Fibroblast of skin of left biceps (primary cell): Measurements from ENCODE around the gene GALNT4.
A peak's percentile ranks its signal among the peaks of the same experiment; 100 is the strongest.

Source experiments
- DNase-seq, 2 experiments: peaks; one replicate each; pipeline ENCODE4 v3.0.0-alpha.2; 2013; ENCODE audit warnings: low read depth in 2 of 2

The GALNT4 gene

DNA sequence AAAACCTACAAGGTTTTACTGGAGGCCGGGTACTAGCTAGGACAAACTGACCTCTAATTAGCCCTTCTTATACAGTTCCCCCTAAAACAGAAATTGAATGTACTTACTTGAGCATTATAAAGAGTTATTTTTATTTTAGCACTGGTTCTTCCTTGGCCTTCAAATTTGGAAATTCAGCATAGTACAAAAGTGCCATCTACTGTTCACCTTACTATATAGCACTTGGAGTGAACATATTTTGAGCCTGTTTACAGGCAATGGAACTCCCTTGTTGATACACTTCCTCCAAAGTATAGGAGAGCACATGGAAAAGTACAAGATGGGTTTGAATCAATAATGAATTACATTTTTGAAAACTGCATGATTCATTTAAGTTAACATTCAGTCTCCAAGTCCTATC is 5.1 kb upstream of the GALNT4 start:
- no peak for DNase-seq

DNA sequence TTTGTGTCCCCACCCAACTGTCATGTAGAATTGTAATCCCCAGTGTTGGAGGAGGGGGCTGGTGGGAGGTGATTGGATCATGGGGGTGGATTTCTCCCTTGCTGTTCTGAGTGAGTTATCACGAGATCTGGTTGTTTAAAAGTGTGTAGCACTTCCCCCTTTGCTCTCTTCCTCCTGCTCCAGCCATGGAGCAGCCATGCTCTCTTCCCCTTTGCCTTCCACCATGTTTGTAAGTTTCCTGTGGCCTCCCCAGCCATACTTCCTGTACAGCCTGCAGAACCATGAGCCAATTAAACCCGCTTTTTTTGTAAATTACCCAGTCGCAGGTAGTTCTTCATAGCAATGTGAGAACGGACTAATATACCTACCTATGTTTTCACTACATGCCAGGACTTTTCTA is 3.8 kb upstream of the GALNT4 start:
- no peak for DNase-seq

DNA sequence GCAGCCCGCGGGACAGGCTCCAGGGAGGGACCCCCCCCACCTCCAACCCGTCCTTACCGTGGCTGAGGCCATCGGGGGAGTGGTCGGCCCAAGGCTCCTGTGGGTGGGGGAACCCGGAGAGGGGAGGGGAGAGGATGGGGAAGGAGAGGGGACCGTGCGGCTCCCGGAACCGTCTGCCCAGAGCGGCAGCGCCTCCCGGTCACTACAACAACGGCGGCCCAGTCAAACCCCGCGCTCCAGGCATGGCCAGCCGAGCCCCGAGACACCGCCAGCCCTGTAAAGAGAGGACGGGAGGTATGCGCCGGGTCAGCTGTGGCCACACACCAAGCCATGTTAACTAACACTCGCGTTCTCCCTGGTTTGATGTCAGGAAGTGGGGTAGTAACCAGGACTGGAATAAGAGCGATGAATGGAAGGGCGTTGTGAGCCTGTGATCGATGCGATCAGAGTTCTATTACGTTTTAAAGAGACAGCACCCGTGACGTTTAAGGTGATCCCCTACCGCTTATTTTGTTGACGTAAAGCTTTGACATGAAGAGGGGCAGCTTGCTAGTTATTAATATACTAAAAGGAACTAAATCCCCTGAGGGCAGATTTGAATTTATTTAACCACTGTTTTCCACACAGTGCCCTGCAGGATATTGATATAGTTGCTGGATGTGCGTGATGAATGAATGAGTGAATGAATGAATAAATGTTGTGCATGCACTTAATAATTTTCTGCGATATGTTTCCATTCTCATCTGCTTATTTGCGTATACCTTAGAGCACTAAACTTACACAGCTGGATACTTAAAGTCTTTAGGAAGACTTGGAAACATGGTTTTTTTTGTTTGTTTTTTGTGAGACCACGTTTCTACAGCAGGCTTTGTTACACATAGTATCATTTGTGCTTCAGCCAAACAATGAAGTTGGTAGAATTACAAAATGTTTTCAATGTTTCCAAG is 1.5 kb upstream of the GALNT4 start, which contains the start of gene POC1B:
POC1B (minus strand) TSS at position 224 of the 947 bp plus-strand sequence; CDS start at position 72, 152 bp downstream.
- peak in 1 of 2 experiments; percentile 34 for DNase-seq

DNA sequence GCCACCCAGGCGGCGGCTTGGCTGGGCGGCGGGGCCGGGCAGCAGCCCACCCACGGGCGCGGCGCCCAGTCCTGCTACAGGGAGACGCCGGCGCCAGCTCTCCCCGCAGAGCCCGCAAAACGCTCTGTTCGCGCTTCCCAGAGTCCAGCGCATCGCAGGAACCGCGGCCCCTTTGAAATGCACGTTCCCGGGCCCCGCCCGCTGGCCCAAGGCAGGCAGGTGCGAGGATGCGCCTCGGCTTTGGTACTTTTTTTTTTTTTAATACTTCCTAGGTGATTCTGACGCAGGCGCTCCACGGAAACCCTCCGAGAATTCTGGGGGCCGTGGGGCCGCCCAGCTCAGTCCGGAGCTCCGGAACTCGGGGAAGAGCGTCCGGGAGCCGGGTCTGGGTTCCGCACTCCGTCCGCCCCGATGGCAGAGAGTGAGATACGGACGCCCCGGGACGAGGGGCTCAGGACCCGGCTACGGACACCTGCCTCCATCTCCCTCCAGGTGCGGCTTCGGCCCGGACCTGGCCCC is 768 bp upstream of the GALNT4 start:
- DNase-seq, result no peak

DNA sequence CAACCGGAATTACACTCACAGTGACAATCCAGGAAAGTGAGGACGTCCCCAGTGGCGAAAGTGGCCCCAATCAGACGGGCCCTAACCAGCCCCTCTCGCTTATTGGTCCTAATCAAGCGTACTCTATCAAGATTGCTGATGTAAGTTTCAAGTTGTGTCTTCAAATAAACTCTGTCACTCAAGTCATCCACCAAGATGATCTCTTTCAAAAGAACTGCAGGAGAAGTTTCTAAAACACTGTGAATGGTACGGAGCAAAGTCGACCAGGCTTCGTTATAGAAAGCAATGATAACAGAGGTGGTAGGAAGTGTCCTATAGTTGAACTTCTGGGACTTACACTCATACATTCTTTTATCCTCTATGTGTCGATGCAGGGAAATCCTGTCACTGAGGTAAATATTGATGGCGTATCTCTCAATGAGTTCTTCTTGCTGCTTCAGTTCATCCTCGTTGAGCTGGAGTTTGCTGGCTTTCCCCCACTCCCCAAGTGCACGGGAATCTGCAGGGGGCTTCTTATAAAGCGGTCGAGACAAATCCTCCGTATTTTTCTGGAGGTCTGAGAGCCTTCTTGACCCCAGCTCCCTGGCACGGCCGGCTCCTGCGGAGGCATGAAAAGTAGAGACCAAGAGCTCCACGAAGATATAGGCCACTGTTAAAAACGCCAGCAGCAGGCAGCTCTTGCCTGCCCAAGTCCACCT is 604 bp downstream of the GALNT4 start:
- DNase-seq, result no peak

DNA sequence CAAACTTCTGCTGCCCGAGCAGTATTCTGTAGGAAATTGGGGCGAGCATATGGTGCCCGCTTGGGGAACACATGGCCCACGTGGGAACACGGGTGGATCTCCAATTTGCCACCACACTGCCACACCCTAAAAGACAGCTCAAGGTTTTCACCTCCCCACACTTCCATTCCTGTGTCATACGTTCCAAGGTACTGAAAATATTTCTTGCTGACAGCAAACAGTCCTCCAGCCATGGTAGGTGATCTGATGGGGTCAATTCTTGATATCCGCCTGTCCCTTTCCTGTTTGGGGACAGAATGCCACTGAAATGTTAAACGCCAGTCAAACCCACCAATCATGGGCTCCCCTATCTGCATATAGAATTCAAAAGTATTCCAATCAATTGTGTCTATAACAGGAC is 1.2 kb downstream of the GALNT4 start:
- no peak for DNase-seq

DNA sequence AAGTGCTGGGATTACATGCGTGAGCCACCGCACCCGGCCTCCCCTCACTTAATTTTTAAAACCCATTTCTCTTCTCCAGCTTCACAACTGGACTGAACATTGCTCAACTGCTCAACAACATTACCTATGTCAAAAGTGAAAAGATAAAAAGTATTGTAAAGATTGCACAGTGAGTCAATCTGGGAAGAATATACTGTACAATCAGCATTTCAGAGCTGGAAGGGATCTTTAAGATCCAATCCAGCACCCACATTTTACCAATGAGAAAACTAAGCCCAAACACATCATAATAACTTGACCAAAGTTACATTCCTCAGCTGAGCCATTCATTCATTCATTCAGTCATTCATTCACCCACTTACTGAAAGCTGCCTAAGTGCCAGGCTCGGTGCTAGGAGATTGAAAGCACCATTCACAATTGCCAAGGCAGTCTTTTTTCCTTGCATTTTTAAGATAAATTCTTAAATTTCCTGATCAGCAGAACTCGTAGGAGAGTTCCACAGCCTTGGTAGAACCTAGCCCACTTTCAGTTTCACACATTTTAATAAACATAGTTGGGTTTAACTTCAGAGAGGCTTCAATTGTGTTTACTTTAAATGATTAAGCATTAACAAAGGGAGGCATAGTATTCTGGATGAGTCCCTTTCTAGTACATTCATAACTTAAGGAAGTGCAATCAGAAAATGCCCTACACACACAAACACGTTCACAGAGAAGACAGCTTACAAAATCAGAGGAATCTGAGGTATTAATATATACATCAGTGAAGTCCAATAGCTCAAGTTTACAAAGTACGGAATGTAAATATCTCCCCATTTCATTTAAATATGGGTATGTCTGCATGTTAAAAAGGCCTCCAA is 3.0 kb downstream of the GALNT4 start:
- DNase-seq, result no peak

DNA sequence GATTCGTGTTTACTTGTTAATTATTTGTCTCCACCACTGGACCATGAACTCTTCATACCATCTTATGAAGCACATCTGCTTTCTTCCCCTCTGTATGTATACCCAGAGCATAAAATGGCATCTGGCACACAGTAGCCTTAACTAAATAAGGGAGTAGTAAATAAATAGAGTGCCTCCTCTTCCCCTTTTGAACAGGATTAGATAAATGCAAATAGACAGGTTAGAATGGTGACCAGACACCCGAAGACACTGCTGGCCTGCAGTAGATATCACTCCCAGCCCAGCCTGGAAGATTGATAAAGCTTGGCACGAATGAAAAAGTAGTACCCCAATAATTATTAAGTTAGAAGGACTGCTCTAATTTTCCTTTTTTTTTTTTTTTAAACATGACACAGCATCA is 6.9 kb downstream of the GALNT4 start:
- DNase-seq, result no peak

DNA sequence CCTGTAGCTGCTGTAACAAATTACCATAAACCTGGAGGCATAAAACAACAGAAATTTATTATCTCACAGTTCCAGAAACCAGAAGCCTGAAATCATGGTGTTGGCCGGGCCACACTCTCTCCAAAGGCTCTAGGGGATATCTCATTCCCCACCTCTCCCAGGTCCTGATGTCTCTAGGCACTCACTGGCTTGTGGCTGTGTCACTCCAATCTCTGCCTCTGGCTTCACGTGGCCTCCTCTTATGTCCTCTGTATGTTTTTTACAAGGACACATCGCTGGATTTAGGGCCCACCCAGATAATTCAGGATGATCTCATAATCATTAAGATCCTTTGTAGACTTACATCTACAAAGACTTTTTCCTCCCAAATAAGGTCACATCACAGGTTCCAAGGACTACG is 8.0 kb downstream of the GALNT4 start:
- DNase-seq, result no peak

DNA sequence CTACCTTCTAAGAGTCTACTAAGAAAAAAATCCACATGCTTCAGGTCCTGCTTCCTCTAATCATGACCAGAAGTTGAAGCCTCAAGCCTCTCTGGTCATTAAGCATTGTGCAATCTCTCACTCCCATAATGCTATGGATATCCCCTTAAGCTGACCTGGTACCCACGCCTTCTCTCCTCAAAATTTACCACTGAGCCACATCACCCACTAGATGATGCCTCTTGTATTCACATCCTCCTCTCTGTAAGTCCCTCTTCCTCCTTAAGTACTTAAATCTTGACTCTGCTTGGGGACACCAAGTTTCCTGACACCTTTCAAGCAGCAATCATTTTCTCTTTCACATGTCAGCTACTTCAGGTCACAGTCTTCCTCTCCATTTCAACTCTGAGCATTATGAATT is 9.8 kb downstream of the GALNT4 start:
- no peak for DNase-seq

DNA sequence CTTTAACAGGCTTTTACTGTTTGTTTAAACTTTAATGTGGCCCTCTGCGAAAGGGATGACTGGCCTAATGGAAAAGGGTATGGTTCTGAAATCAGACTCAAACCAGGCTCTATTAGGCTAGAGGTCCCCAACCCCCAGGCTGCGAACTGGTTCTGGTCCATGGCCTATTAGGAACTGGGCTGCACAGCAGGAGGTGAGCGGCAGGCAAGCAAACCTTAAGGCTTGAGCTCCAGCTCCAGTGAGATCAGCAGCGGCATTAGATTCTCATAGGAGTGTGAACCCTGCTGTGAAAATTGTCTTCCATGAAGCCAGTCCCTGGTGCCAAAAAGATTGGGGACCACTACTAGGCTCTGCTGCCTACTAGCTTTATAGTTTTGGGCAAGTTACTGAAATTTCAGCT is 11.1 kb downstream of the GALNT4 start:
- no peak for DNase-seq

DNA sequence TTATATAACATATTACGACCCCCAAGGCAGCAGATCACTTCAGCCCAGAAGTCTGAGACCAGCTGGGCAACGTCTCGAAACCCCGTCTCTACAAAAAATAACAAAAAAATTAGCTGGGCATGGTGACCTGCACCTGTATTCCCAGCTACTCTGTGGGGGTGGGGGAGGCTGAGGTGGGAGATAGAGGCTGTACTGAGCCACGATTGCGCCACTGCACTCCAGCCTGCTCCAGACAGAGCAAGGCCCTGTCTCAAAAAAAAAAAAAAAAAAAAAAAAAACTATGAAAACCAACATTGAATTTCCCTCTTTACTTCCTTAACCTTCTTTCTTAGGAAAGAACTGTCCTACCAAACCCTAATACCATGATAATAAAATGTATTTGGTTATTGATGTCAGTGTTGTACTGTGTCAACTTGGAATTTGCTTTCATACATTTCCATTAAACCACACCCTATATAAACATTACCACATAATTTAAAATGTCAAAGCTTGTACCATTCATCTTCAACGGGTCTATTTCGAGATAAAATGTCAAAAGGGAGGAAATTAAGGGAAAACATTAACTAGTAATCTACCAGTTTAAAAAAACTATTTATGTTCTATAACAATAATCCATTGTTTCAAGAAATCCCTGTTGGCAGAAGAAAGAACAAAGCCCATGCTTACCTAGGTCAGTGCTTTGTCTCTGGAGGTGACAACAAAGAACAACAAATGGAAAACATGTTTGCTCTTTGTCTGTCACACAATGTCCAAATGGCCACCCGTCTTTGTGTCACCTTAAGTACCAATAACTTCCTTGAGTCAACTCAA is 17.4 kb downstream of the GALNT4 start:
- no peak for DNase-seq

DNA sequence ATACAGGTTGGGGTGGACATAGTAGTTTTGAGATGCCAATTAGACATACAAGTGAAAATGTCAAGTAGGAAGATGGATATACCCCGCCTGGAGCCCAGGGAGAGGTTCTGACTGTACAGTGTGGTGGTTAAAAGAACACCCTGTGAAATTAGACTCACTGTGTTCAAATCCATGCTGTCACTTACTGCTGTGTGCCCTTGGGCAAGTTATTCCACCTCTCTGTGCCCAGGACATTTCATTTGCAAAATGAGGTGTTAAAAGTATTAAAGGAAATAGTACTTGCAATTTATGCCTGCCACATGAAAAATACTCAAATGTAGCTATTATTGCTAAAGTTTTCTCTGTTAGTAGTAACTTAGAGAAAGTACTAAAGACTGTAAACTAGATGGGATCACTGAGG is 18.5 kb downstream of the GALNT4 start:
- DNase-seq, result no peak

DNA sequence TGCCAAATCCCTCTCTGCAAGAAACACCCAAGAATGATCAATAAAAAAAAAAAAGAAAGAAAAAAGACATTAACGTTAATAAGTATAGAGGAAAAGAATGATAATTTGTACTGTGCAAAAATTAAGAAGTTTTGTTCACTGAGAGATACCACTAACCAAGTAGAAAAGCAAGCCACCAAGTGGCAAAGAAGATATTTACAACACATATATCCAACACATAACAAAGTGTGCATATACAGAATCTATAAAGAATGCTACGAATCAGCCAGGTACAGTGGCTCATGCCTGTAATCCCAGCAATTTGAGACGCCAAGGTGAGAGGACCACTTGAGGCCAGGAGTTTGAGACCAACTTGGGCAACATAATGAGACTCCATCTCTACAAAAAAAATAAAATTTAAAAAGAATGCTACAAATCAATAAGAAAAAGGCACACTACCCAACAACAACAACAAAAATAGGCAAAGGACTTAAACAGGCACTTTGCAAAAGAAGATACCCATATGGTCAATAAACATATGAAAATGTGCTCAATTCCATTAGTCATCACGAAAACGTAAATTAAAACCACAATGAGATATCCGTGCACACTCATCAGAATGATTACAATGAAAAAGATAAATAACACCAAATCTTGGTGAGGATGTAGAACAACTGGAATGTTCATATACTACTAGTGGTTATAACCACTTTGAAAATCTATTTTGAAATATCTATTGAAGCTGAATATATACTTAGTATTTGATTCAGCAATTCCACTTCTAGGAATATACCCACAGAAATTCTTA is 19.8 kb downstream of the GALNT4 start:
- no peak for DNase-seq

DNA sequence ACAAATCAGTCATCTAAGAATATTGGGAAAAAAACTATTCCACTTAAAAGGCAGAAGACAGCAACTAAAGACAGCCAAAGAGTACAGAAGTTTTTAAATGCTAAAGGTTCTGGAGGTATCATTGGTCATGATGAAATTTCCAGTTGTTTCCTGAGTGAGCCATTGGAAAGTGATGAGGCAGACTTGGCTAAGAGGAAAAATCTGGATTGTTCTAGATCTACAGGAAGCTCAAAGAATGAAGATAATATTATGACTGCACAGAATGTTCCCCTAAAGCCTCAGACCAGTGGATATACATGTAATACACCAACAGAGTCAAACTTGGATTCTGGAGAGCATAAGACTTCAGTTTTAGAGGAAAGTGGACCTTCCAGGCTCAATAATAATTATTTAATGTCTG is 22.8 kb downstream of the GALNT4 start:
- no peak for DNase-seq

DNA sequence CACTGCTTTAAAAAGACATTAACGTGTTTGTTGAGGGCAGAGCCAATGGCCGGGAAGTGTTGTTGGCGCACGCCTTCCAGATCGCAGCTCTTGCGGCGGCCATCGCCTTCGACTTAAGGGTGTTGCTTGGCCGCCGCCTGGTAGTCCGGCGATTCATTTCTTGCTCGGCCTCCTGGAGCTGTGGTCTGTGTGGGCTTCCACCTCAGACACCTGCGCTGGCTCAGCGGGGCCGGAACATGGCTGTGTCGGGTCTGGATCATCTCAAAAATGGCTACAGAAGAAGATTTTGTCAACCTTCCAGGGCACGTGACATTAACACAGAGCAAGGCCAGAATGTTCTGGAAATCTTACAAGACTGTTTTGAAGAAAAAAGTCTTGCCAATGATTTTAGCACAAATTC is 24.7 kb downstream of the GALNT4 start:
- no peak for DNase-seq

DNA sequence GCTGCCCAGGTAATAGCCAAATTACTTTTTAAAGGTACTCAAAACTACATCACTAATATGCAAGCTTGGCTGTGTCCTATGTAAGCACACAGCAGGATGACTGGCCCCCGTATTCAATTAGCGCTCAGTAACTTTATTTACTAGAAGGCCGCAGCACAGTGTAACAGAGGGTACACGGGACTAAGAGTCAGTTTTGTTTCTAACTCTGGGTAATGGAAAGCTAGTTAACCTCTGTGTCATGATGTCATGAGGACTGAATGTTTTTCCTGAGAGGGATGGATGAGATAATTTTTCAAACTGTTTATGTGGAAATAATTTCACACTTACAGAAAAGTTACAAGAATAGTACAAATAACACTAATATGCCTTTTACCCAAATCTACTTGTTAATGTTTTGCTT is 27.1 kb downstream of the GALNT4 start:
- no peak for DNase-seq

DNA sequence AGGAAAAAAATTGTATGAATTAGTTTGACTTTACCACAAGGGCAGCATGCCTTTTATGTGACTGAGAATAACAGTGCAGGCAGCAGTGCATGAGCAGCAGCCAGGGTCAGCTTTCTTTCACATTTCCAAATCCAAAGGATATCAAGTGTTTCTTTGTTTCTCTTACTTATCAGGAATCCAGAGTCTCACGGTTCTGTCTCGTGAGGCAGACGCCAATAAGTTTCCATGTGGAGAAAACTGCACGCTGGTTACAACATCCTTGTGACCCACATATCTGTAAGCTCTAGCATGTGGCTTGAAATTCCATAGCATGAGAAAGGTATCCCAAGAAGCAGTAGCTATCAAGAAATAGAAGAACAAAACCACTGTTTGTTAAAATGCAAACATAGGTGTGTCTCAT is 27.6 kb downstream of the GALNT4 start:
- DNase-seq, result no peak

DNA sequence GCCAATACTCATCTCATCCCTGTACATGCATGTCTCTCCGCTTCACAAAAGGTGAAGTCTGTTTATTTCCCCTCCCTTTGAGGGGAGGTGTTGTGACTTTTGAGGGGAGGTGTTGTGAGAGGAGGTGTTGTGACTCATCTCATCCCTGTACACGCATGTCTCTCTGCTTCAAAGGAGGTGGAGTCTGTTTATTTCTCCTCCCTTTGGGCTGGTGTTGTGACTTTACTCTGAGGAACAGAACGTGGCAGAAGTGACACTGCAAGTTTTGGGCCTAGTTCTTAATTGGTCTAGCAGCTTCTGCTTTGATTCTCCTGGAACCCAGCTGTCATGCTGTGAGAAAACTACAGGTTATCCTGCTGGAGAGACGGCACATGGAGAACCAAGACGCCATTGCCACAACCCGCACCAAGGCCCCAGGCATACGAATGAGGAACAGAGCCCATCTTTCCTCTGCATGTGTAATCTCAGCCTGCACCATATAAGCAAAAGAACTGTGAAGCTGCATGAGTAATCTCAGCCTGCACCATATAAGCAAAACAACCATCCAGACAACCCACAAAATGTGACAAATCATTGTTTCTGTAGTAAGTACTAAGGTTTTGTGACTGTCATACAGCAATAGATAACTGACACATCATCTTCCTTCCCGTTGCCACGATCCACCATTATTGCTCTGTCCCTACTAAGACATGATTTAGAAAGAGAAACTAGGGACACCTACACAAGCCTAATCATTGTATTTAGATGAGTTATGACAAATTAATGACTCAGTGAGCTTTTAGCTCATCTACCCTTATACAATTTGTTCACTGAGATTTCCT is 30.0 kb downstream of the GALNT4 start:
- DNase-seq, result no peak
